GM03348 (cell line): ENCODE results near the gene BIVM.
A peak's percentile ranks its signal among the peaks of the same experiment; 100 is the strongest.
"Not testable (repeated sequence)": the region's sequence is repeated elsewhere in the genome, so short reads cannot be mapped to it uniquely, and the experiment has no call there.

Experiments used
- DNase-seq: peaks from one replicate; pipeline ENCODE4 v3.0.0; 2012; ENCODE audit warnings: low spot score

The BIVM gene, protein sequence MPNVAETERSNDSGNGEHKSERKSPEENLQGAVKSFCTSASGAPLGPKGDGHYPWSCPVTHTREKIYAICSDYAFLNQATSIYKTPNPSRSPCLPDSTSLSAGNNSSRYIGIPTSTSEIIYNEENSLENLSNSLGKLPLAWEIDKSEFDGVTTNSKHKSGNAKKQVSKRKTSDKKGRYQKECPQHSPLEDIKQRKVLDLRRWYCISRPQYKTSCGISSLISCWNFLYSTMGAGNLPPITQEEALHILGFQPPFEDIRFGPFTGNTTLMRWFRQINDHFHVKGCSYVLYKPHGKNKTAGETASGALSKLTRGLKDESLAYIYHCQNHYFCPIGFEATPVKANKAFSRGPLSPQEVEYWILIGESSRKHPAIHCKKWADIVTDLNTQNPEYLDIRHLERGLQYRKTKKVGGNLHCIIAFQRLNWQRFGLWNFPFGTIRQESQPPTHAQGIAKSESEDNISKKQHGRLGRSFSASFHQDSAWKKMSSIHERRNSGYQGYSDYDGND

DNA sequence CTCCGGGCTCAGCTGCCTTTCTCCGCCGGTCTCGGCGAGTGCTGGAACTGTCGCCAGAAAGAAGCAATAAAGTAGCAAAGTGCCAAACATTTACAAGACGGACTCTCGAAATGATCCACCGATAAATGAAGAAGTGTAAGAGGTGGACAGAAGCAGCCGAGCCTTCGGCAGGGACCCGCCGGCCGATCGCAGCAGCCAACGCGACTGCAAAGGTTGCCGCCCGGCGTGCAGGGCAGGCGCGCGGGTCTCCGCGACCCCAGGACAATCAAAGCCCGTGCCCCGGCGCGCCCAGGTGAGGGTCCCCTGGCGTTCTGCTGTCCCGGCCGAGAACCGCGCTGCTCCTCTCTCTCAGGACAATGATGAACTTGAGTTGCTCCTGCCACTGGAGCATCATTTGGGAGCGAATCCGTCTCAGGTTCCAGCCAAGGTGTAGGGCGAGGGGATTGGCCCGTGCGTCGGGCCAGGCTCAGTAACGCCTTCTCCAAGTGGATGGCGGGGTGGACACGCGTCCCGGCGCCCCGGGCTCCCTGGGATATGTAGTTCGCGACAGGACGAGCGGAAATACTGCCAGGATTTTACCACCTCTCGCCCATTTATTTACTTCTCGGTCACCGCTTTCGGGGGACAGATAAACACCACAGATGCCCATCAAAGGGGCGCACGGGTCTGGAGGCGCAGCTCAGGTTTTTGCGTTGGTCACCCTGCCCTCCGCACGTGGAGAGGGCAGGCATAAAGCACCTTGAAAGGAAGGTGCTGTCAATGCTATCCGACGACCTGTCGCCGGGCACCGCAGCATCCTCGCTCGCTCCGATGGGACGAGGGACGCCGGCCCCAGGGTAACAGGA lies at the start of gene BIVM, which contains the start of gene POGLUT2:
TSS of gene BIVM (plus strand) at position 539 of the 845 bp plus-strand sequence. CDS start 8,149 bp downstream, outside the sequence.
TSS of gene POGLUT2 (minus strand) at position 396 of the 845 bp plus-strand sequence. CDS start at position 90, 306 bp downstream.
- DNase-seq: peak; percentile 96

DNA sequence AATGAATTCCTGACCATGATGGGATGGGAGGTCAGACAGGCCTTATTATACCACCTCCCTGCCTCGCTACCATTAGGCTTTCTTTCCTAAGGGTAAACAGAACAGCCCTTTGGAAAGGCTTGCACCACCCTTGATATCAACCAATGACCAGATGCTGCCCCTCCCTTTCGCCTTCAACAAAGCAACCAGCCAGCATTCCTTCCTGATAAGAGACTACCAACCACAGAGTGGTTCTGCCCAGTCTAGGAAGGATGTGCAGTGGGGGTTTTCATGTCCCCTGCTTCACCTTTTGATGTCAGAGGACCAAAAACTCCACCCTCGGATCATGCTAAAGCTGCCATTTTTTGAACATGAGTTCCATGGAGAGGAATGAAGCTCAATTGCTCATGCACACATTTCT lies 47.0 kb upstream of the BIVM start:
- DNase-seq: no peak

- DNase-seq: no peak
Measured at GRCh38 chr13:102757006-102757405, 41.9 kb upstream of the BIVM start.

GRCh38 chr13:102758842-102759241 lies 40.1 kb upstream of the BIVM start:
- no peak for DNase-seq

- no peak for DNase-seq
Measured at GRCh38 chr13:102761071-102761470, 37.8 kb upstream of the BIVM start.

GRCh38 chr13:102763741-102764140 lies 35.2 kb upstream of the BIVM start:
- DNase-seq: no peak

DNA sequence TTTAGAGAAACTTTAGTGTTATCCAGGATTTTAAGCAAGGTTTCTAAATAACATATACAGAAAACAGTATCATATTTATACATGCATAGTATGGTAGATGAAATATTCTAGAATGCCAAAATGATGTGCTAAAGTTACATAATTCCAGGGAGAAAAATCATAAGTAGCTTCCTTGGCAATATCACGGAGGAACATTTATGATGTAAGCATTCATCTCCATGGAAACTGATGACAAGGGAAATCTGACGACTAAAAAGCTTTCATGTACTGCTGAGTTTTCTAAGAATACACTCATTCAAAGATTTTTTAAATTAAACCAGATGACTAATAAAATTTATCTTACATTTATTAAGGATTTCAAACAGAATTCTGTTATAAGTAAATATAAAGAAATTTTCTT lies 30.0 kb upstream of the BIVM start:
- DNase-seq: no peak

DNA sequence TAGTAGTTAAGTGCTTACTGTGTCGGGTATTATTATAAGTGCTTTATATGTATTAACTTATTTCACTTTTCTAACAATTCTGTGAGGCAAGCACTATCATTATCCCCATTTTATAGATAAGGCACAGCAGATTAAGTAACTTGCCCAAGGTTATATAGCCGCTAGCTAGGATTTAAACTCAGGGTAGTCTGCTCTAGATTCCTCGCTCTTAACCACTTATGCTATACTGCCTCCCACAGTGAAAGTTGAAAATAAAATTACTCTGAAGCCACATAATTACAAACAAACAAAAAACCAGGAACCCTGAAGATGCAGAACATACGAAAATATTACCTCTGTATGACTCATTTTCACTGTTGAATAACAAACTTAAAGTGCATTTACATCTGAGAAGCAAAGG lies 29.2 kb upstream of the BIVM start:
- DNase-seq: no peak

GRCh38 chr13:102770435-102770834 lies 28.5 kb upstream of the BIVM start:
- no peak for DNase-seq

DNA sequence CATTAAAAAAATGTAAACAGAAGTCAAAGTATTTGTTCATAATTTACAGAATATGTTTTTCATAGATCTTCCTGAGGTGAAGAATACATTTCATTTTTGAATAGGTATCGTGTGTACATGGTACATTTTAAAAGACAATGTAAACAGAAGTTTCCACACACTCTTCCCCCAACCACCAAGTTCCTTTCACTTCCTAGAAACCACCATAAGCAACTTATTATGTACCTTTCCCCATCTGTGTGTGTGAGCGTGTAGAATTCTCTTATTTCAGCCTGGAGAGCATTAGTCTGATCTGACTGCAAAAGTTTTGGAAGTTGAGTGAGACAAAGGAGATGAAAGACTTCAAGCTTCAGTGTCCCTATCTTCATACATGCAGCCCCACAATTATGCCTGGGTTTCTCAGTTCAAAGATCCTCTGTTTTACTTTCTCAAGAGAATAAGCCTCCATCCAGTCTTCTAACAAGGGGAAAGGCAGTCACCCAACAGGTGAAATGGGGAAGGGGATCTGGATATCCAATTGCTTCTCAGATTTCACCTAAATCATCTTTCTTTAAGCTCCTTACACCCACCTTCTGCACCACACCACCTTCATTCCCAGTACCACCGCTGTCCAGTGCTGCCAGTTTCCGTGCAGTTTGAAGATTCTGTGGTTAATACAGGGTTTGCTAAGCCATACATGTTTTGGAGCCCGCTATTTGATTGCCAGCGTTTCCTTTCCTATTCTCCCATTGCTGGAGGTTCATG lies 27.4 kb upstream of the BIVM start:
- no peak for DNase-seq

GRCh38 chr13:102772042-102772425 lies 26.9 kb upstream of the BIVM start:
- no peak for DNase-seq

GRCh38 chr13:102773441-102774213 lies 25.3 kb upstream of the BIVM start, which contains the start of gene TEX30:
Gene TEX30 (minus strand): TSS chr13:102773786. CDS start chr13:102770026, 3,760 bp downstream.
- peak; percentile 96 for DNase-seq

- peak; percentile 1 for DNase-seq
Measured at GRCh38 chr13:102774214-102774568, 24.7 kb upstream of the BIVM start.

DNA sequence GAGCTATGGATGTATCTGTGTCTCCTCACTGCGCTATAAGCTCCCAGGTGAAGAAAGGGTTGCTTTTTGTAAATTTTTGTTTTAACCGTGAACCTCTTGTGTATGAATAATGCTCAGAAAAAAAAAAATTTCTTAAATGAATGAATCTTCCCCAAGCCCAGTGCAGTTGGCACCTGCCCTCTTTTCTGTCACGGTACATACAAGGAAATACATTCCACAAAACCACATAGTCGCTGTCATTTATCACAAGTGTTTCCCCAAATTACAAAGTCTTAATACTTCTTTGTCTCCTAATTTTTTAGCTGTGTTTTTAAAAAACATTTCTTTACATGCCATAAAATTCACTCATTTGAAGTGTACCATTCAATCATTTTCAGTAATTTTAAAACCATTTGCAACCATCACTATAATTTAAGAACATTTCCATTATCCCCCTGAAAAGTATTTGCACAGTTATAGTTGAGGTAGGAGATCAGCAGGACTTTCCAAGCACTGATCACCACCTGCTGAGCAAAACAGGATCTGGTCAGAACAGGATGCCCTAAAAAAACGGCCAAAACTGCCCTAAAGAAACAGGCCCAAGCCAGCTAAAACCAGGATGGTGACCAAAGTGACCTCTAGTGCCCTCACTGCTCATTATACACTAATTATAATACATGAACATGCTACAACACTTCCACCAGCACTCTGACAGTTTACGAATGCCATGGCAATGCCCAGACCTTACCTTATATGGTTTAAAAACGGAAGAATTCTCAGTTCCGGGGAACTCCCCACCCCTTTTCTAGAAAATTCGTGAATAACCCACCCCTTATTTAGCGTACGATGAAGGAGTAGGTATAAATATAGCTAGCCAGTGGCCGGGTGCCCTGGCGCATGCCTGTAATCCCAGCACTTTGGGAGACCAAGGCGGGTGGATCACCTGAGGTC lies 24.1 kb upstream of the BIVM start:
- DNase-seq: no peak

- no peak for DNase-seq
Measured at GRCh38 chr13:102776271-102776670, 22.6 kb upstream of the BIVM start.

GRCh38 chr13:102777736-102778135 lies 21.2 kb upstream of the BIVM start:
- no peak for DNase-seq

DNA sequence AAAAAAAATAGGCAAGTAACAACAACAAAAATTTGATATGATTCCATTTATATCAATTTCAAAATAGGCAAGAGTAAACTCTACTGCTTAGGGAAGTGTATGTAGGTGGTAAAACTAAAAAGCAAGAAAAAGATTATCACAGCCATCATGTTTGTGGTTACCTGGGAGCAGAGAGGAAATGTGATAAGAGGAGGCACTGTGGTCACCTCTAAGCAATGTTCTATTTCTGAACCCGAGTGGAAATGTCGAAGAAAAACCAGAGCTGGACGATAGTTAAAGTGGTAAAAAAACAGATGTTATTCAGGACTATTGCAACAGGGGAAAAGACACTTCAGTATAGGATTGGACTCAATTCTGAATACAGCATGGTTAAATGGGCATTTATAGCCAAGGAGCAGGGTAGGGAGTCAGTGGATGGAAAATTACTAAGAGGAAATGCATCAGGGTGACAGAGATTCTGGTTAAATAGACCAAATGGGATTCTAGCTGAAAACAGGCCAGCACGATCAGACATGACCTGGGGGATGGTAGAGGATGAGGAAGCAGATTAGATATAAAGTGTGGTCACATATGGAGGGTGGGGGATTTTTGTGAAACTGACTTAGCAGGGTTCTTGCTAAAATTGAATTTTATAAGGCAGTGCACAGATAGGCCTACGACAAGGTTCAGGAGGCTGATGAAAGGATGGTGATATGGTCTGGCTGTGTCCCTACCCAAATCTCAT lies 19.3 kb upstream of the BIVM start:
- DNase-seq: no peak

DNA sequence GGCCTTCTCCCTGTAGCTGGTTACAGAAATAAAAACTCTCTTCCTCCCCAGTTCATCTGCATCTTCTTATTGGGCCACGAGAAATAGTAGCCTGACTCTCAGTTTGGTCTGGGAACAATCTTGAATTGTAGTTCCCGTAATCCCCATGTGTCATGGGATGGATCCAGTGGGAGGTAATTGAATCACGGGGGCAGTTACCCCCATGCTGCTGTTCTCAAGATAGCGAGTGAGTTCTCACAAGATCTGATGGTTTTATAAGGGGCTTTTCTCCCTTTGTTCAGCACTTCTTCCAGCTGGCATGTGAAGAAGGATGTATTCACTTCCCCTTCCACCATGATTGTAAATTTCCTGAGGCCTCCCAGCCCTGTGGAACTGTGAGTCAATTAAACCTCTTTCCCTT lies 18.3 kb upstream of the BIVM start:
- not testable (repeated sequence) for DNase-seq

DNA sequence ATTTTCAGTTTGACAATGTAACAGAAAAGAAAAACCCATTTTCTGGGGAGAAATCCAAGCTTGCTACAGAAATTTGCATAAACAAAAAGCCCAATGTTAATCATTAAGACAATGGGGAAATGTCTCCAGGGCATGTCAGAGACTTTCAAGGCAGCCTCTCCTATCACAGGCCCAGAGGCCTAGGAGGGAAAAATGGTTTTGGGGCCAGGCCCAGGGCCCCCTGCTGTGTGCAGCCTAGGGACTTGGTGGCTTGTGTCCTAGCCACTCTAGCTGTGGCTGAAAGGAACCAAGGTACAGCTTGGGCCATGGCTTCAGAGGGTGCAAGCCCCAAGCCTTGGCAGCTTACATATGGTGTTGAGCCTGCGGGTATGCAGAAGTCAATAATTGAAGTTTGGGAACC lies 17.3 kb upstream of the BIVM start:
- no peak for DNase-seq

GRCh38 chr13:102784483-102784882 lies 14.4 kb upstream of the BIVM start:
- no peak for DNase-seq
